Thymus (tissue), 11 donors: ENCODE results near the gene RPL36AL. TPM values are rescaled to one million over a fixed set of nuclear protein-coding genes. Genes with fewer than 3 reads are reported as not detected.

ENCODE experiments used
- DNase-seq, 9 donors: peaks; one replicate each; pipeline ENCODE4 v3.0.0-alpha.2; 2013; ENCODE audit warnings: low spot score in 9 of 9, low read depth in 6 of 9, missing footprints in 1 of 9
- H3K27ac ChIP-seq, 2 donors: one replicate each; pipeline ENCODE4 v1.5.1; 2013; ENCODE audit warnings: control low read depth in 1 of 2, low read depth in 1 of 2, low read length in 1 of 2, mild to moderate bottlenecking in 1 of 2, moderate library complexity in 1 of 2
- H3K27me3 ChIP-seq, 2 donors: one replicate each; pipeline ENCODE4 v1.5.1; 2013; ENCODE audit warnings: low read length in 1 of 2; ENCODE audit not compliant: control insufficient read depth in 2 of 2, insufficient read depth in 1 of 2
- H3K36me3 ChIP-seq, 2 donors: one replicate each; pipeline ENCODE4 v1.5.1; 2013; ENCODE audit warnings: low read length in 1 of 2, mild to moderate bottlenecking in 1 of 2, moderate library complexity in 1 of 2; ENCODE audit not compliant: control insufficient read depth in 2 of 2, insufficient read depth in 2 of 2
- H3K4me1 ChIP-seq, 2 donors: one replicate each; pipeline ENCODE4 v1.5.1; 2013; ENCODE audit warnings: low read length in 2 of 2; ENCODE audit not compliant: control insufficient read depth in 2 of 2, insufficient read depth in 2 of 2
- H3K4me3 ChIP-seq, 2 donors: one replicate each; pipeline ENCODE4 v1.5.1; 2013; ENCODE audit warnings: low read length in 2 of 2, control low read depth in 1 of 2, mild to moderate bottlenecking in 1 of 2
- H3K9me3 ChIP-seq, 2 donors: one replicate each; pipeline ENCODE4 v1.5.1; 2013; ENCODE audit warnings: low read length in 1 of 2, mild to moderate bottlenecking in 1 of 2; ENCODE audit not compliant: control insufficient read depth in 2 of 2, insufficient read depth in 1 of 2
- WGBS: extraction: QIAGEN DNeasy Blood & Tissue Kit; methylation state at CpG from one replicate; pipeline ENCODE4 v1.1.7; 2013; 5-methylcytosine and 5-hydroxymethylcytosine counted together
- polyA plus RNA-seq: library from polyadenylated mRNA; stranded (reverse); fragments of 200-250 nt; gene quantifications from one replicate; pipeline ENCODE4 v1.2.3, GENCODE V29; 2013
- total RNA-seq: library from RNA; stranded (reverse); fragments of 120-200 nt; gene quantifications from one replicate; pipeline ENCODE4 v1.2.4, GENCODE V29; 2013
- donor health status: healthy.

RPL36AL gene
- total and polyA plus RNA-seq, 2 donors, result 307 to 619 TPM

DNA sequence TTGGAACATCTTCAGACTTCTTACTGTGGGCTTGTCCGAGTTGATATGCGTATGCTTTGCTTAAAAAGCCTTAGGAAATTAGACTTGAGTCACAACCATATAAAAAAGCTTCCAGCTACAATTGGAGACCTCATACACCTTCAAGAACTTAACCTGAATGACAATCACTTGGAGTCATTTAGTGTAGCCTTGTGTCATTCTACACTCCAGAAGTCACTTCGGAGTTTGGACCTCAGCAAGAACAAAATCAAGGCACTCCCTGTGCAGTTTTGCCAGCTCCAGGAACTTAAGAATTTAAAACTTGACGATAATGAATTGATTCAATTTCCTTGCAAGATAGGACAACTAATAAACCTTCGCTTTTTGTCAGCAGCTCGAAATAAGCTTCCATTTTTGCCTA lies 12.8 kb downstream of the RPL36AL start:
- 98% methylated on average over 6 of the region's 6 CpGs for WGBS
- no peak for DNase-seq
- no peak overlapping the region for H3K27ac ChIP-seq
- no peaks in the 10 kb centered on the region for H3K27me3 ChIP-seq
- no peaks in the 10 kb centered on the region for H3K9me3 ChIP-seq
- H3K4me1 ChIP-seq, result no peaks in the 10 kb centered on the region
- no peak overlapping the region for H3K4me3 ChIP-seq
- H3K36me3 ChIP-seq, result peaks cover 8 to 59% of the 10 kb centered on the region in 2 donors

DNA sequence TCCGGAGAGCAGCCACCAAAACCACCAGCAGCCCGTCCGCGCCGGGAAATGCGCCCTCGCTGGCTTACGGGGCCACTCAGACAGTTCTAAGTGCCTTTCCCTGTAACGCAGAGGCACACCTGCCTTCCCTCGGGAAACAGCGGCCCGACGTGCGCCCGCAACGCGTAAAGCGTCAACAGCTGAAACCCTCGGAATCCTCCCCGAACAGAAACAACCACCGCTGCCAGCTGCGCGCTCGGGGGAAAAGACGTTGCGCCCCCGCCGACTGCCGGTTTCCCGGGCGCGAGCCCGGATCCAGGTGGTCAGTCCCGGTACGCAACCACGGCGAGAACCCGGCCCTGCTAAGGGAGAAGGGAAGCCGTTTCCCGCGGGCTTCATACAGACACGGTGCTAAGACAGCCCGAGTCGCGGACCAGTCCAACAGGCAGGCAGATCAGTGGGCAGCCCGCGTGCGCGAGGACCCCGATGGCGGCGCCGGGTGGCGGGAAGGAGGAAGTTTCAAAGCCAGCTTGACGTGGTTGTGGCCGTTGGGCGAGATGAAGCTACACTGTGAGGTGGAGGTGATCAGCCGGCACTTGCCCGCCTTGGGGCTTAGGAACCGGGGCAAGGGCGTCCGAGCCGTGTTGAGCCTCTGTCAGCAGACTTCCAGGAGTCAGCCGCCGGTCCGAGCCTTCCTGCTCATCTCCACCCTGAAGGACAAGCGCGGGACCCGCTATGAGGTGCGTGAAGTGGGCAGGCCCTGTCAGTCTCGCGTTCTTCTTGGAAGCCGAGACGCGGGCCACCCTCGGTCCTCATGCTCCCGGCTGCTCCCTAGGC lies 21.7 kb downstream of the RPL36AL start, which contains the start of gene LRR1:
LRR1 (plus strand) TSS at position 456 of the 816 bp plus-strand sequence; CDS start at position 537, 81 bp downstream.
- no peaks in the 10 kb centered on the region for H3K9me3 ChIP-seq
- WGBS, result under 1% methylated on average over 77 of the region's 77 CpGs
- H3K4me3 ChIP-seq, result peak within 1 kb of the TSS; percentile 65 to 88
- H3K36me3 ChIP-seq, result peaks cover 0 to 23% of the 10 kb centered on the region in 2 donors
- H3K27me3 ChIP-seq, result no peaks in the 10 kb centered on the region
- peak within 1 kb of the TSS; percentile 94 to 99 for H3K27ac ChIP-seq
- H3K4me1 ChIP-seq, result peaks cover 0 to 16% of the 10 kb centered on the region in 2 donors
- DNase-seq, result peak; percentile 65 to 92 (median 81)

DNA sequence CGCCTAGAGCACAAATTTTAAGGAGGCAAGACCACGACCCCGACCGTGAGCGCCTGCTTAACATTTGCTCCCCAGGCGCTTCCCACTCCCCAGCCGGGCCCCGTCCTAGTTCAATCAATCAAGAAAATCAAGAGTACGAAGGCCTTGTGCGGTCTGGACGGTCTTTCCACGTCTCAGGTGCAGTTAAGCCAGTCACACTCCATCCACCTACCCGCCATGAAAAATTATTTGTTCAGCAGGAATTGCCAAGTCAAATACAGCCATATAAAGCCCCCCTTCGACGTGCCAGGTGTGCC lies 22.3 kb downstream of the RPL36AL start:
- Histone ChIP-seq H3K4me3 (peak overlapping the region; percentile 65 to 88), H3K27ac (peak overlapping the region; percentile 94 to 99), H3K36me3 (peaks cover 0 to 17% of the 10 kb centered on the region in 2 donors), H3K27me3 (no peaks in the 10 kb centered on the region), H3K9me3 (no peaks in the 10 kb centered on the region), H3K4me1 (peaks cover 0 to 16% of the 10 kb centered on the region in 2 donors)
- WGBS, result under 1% methylated on average over 15 of the region's 15 CpGs
- peak in 1 of 9 donors; percentile 60 for DNase-seq

DNA sequence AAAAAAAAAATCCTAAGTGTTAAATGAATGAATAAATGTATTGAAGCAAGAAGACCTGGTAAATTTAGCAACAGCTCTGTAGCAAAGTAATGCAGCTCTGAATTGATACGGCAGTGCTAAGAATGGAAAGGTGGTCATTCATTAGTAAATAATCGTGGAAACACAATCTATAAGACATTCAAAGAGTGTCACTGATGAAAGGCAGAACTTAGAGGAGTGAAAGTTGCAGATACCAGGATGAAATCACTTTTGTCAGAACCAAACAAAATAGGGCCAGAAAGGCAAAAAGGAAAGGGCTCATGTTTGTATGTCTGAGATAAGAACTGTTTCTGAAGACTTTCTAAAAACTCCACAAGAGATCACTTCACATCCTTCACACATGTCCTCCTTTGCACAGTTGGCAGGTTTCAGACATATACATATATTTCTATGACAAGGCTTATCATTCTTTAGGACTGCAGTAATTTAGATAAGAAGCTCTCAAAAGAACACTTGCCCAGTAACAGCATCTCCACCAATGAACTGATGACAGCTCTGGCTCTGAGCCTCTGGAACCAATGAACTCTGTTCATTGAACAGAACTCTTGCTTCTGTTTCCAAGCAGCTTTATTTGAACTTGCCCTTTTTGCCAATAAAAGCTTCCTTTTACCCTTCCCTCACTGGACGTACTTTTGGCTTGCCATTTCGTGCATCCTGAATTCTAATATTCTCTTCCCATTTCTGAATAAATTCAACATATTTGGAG lies 25.9 kb downstream of the RPL36AL start:
- H3K4me1 ChIP-seq, result peaks cover 0 to 14% of the 10 kb centered on the region in 2 donors
- peak in 3 of 9 donors; percentile 24 to 62 (median 43) for DNase-seq
- no peaks in the 10 kb centered on the region for H3K9me3 ChIP-seq
- no peak overlapping the region for H3K4me3 ChIP-seq
- WGBS, result 62% methylated on average over 4 of the region's 4 CpGs
- no peaks in the 10 kb centered on the region for H3K36me3 ChIP-seq
- no peaks in the 10 kb centered on the region for H3K27me3 ChIP-seq
- peak overlapping the region; percentile 42 to 61 for H3K27ac ChIP-seq

DNA sequence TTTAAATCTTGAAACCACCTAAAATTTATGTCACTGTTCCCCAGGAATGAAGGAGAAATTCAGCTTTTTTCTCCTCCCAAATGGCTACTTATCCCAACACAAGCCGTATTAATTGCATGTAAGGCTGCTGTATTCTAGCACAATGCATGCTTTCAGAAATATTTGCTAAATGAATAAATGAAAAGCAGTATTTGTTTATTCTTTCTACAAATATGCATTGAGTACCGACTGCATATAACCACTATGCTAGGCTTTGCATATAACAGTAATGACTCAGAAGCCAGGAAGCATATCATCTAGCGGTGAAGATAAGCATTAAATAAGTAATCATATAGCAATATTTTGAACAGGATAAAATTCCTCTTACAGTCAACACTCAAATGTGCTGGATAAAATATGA lies 27.4 kb downstream of the RPL36AL start:
- H3K9me3 ChIP-seq, result no peaks in the 10 kb centered on the region
- DNase-seq, result no peak
- WGBS, result 98% methylated on average over 3 of the region's 3 CpGs
- H3K4me1 ChIP-seq, result peaks cover 0 to 14% of the 10 kb centered on the region in 2 donors
- H3K27ac ChIP-seq, result no peak overlapping the region
- no peak overlapping the region for H3K4me3 ChIP-seq
- H3K27me3 ChIP-seq, result no peaks in the 10 kb centered on the region
- no peaks in the 10 kb centered on the region for H3K36me3 ChIP-seq

DNA sequence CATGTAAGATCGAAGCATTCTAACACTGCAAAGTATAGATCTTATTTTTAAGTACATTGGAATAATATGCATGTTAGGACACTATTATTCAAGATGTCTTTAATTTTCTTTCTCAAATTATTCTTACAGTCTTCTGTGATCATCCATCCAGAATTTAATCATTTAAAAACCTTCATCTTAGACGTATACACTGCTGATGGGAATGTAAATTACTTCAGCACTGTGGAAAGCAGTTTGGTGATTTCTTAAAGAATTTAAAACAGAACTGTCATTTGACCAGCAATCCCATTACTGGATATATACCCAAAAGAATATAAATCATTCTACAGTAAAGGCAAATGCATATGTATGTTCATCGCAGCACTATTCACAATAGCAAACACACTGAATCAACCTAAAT lies 31.0 kb downstream of the RPL36AL start:
- DNase-seq, result no peak
- Histone ChIP-seq H3K27me3 (no peaks in the 10 kb centered on the region), H3K27ac (no peak overlapping the region), H3K36me3 (peaks cover 0 to 2% of the 10 kb centered on the region in 2 donors), H3K4me3 (no peak overlapping the region), H3K4me1 (peaks cover 2 to 6% of the 10 kb centered on the region in 2 donors), H3K9me3 (no peaks in the 10 kb centered on the region)
- WGBS, result 98% methylated on average over 3 of the region's 3 CpGs

DNA sequence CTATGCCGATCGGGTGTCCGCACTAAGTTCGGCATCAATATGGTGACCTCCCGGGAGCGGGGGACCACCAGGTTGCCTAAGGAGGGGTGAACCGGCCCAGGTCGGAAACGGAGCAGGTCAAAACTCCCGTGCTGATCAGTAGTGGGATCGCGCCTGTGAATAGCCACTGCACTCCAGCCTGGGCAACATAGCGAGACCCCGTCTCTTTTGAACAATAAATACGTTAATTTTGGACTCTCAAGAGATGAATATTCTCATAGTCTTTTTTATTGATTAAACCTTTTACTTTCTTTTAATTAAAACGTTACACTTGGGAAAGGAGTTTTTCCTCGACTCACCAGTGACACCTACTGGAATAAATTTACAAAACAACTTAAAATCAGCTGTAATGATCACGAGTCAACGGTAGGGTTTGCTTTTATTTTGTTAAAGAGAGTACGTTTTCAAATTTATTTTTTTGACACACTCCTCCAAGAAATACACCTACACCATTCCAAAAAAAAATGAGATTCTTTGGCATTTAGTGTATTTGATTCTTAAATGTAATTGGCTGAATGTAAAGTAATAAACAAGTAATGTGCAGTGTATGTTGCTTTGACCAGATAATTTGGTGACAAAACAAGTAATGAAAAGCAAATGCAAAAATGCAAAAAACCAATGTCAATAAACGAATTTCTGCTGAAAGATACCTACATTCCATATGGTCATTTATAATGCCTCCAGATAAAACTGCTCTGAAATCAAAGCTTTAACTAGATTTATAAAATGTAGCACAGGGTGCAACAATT lies 33.6 kb downstream of the RPL36AL start:
- peaks cover 13 to 26% of the 10 kb centered on the region in 2 donors for H3K36me3 ChIP-seq
- no peaks in the 10 kb centered on the region for H3K9me3 ChIP-seq
- peak overlapping the region; percentile 85 to 98 for H3K27ac ChIP-seq
- whole genome bisulfite sequencing, result 6% methylated on average over 11 of the region's 21 CpGs
- peaks cover 11 to 16% of the 10 kb centered on the region in 2 donors for H3K4me1 ChIP-seq
- H3K27me3 ChIP-seq, result no peaks in the 10 kb centered on the region
- peak; percentile 37 to 90 (median 74) for DNase-seq
- H3K4me3 ChIP-seq, result peak overlapping the region; percentile 90 to 95

DNA sequence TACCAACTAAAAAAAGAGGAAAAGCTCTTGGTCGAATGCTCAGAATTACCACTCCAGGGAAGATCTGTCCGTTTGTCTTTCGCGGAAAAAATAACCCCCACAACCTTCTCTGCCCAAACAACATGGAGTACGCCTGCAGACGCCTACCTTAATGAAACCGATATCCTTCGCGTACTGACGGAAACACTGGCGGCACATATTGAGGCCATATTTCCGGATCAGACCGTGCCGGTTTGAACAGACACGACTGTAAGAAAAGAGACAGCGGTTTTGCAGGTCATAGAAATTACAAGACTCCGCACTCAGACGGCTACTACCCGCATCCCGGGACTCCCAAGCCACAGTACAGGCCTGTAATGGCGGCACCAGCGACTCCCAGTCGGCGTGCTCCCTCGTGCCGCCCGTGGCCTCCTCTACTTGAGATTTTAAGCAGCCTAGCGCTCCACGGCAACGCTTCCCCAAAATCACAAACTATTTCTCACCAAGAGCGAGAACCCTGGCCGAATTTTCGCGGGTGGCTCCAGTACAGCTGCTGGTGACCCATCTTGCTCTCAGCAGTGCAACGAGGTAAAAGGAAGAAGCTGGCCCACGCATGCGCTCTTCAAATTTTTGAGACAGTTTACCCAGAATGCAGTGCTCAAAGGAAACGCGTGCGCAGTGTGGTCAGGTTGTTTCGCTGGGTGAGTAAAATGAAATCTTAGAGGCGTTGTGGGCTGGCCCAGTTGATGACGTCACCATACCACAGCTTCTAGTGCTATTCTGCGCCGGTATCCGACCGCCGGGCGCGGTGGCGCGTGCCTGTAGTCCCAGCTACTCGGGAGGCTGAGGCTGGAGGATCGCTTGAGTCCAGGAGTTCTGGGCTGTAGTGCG lies 34.4 kb downstream of the RPL36AL start, which contains the start of gene RPS29:
RPS29 (minus strand) TSS at position 578 of the 870 bp plus-strand sequence; CDS start at position 544, 34 bp downstream.
- Histone ChIP-seq H3K27me3 (no peaks in the 10 kb centered on the region), H3K4me1 (peaks cover 11 to 16% of the 10 kb centered on the region in 2 donors)

More for the DNA sequence above, 34.4 kb downstream of the RPL36AL start, which contains the start of gene RPS29:
- H3K9me3 ChIP-seq, result no peaks in the 10 kb centered on the region
- under 1% methylated on average over 54 of the region's 55 CpGs for WGBS
- peaks cover 13 to 26% of the 10 kb centered on the region in 2 donors for H3K36me3 ChIP-seq
- peak; percentile 97 to 100 (median 100) for DNase-seq
- peak within 1 kb of the TSS; percentile 97 to 98 for H3K27ac ChIP-seq
- H3K4me3 ChIP-seq, result peak within 1 kb of the TSS; percentile 90 to 95
